GM12878 (cell line): ENCODE results near the gene NT5C. TPM values are rescaled to one million over a fixed set of nuclear protein-coding genes. Genes with fewer than 3 reads are reported as not detected.

Experiments
- ATAC-seq: fragments of 200-7000 bp; cut with Tn5 transposase; 3 replicates; pipeline ENCODE4 v1.9.1; 2020; ENCODE audit warnings: mild to moderate bottlenecking, moderate library complexity
- BruUV-seq: library from RNA; stranded (reverse); fragments of 400-500 nt; replicated peaks from 2 replicates; lab custom pipeline; 2021; lab: Mats Ljungman, UMichigan
- CTCF ChIA-PET: fragments of 300-600 bp; sonication (Branson Sonifier 250); formaldehyde crosslinking; extraction: SDS; loops from one replicate; lab custom pipeline; 2021; ENCODE audit warnings: inconsistent platforms; lab: Yijun Ruan, JAX
- POLR2A ChIA-PET: fragments of 350-600 bp; formaldehyde crosslinking; extraction: SDS; loops from one replicate; lab custom pipeline; 2021; ENCODE audit warnings: inconsistent platforms; lab: Charles Lee
- RAD21 ChIA-PET: fragments of 300-600 bp; sonication (Branson Sonifier 250); formaldehyde crosslinking; loops from one replicate; lab custom pipeline; 2023; ENCODE audit warnings: antibody characterized with exemption; ENCODE audit not compliant: unreplicated experiment; lab: Charles Lee
- SMC1A ChIA-PET: fragments of 300-600 bp; sonication (Branson Sonifier 250); formaldehyde crosslinking; loops from one replicate; lab custom pipeline; 2023; ENCODE audit not compliant: unreplicated experiment, uncharacterized antibody; lab: Charles Lee
- DNase-seq: peaks from one replicate; pipeline ENCODE4 v3.0.0-alpha.2; 2011; ENCODE audit warnings: low read depth, low spot score
- FAIRE-seq: peaks from 3 replicates; lab custom pipeline; 2011; peaks lifted over from hg19 to GRCh38; lab: Jason Lieb, UNC
- H2AFZ ChIP-seq: 2 replicates; pipeline ENCODE4 v1.6.0; 2011; ENCODE audit warnings: low read depth, low read length, control low read depth; ENCODE audit not compliant: control insufficient read depth
- H3K27ac ChIP-seq: 2 replicates; pipeline ENCODE4 v1.5.1; 2011; ENCODE audit warnings: control low read depth; ENCODE audit not compliant: control insufficient read depth, insufficient read depth
- H3K27me3 ChIP-seq, 2 experiments: replicated peaks in 1 of 2; 2 replicates each; pipeline versions ENCODE4 v1.6.0 to v1.6.1; 2011; ENCODE audit warnings: low read length in 1 of 2; ENCODE audit not compliant: control insufficient read depth in 2 of 2, insufficient read depth in 2 of 2
- H3K36me3 ChIP-seq, 2 experiments: 2 replicates each; pipeline ENCODE4 v1.5.1; 2011; ENCODE audit warnings: low read length in 1 of 2; ENCODE audit not compliant: control insufficient read depth in 2 of 2, insufficient read depth in 2 of 2
- H3K4me1 ChIP-seq: 2 replicates; pipeline ENCODE4 v1.6.1; 2011; ENCODE audit warnings: mild to moderate bottlenecking, low read length, moderate library complexity, mixed read lengths; ENCODE audit not compliant: control insufficient read depth, insufficient read depth
- H3K4me2 ChIP-seq: 2 replicates; pipeline ENCODE4 v1.6.0; 2011; ENCODE audit warnings: control low read depth; ENCODE audit not compliant: control insufficient read depth, insufficient read depth
- H3K4me3 ChIP-seq: fragments of 200-600 bp; sonication (generic); 2 replicates; pipeline ENCODE4 v1.5.1; 2016
- H3K79me2 ChIP-seq: 2 replicates; pipeline ENCODE4 v1.6.0; 2011; ENCODE audit warnings: low read length; ENCODE audit not compliant: control insufficient read depth, insufficient read depth
- H3K9ac ChIP-seq: 2 replicates; pipeline ENCODE4 v1.8.0; 2011; ENCODE audit warnings: low read length, control low read depth, mixed read lengths; ENCODE audit not compliant: control insufficient read depth, insufficient read depth
- H3K9me3 ChIP-seq: replicated peaks from 3 replicates; pipeline ENCODE4 v1.5.1; 2011; ENCODE audit warnings: mild to moderate bottlenecking, low read length; ENCODE audit not compliant: control insufficient read depth, insufficient read depth
- H4K20me1 ChIP-seq: 2 replicates; pipeline ENCODE4 v1.6.0; 2011; ENCODE audit not compliant: control insufficient read depth, insufficient read depth
- CHD1 ChIP-seq: IDR thresholded peaks from 2 replicates; pipeline ENCODE4 v1.6.1; 2012; ENCODE audit warnings: low read depth, low read length, improper control_type of control experiment
- EED ChIP-seq: sonication (generic); IDR thresholded peaks from 2 replicates; pipeline ENCODE4 v1.6.1; 2016; ENCODE audit warnings: antibody characterized with exemption, low read depth
- MTA2 ChIP-seq: fragments of 450-650 bp; IDR thresholded peaks from 2 replicates; pipeline ENCODE4 v1.6.1; 2016; ENCODE audit warnings: low read depth, mild to moderate bottlenecking, moderate library complexity
- POLR2AphosphoS2 ChIP-seq: IDR thresholded peaks from 2 replicates; pipeline ENCODE4 v1.6.1; 2011; ENCODE audit warnings: low read depth, mild to moderate bottlenecking, low read length, improper control_type of control experiment, moderate library complexity
- RFX5 ChIP-seq: IDR thresholded peaks from 2 replicates; pipeline ENCODE4 v1.6.1; 2011; ENCODE audit warnings: low read depth, low read length, improper control_type of control experiment
- WGBS: methylation state at CpG from one replicate; pipeline ENCODE4 v1.1.6; 2016; ENCODE audit warnings: low lambda C conversion rate; ENCODE audit not compliant: insufficient replicate concordance, insufficient coverage; ENCODE audit errors: missing lambda C conversion rate; 5-methylcytosine and 5-hydroxymethylcytosine counted together
- in situ Hi-C: fragments of 300-500 bp; cut with MboI; formaldehyde crosslinking; loops from 9 replicates; pipeline ENCODE4 v1.14.3; 2018; ENCODE audit warnings: mixed read lengths
- intact Hi-C: fragments of 100-400 bp; cut with micrococcal nuclease; formaldehyde crosslinking; loops from one replicate; pipeline ENCODE4 v1.14.2; 2022; ENCODE audit not compliant: unreplicated experiment
- polyA plus RNA-seq, 11 experiments: library from polyadenylated mRNA; depleted of rRNA in 4 of 11; unstranded in 6 of 11; stranded (reverse) in 5 of 11; fragments of >200 nt; fragmentation: Nextera tagmentation in 4 of 11; fragmentation: Illumina TruSeq in 1 of 11; extraction: Ambion mirVana in 4 of 11; extraction: Trizol in 1 of 11; gene quantifications; 1 replicate in 1 of 11; 2 replicates in 10 of 11; pipeline versions ENCODE4 v1.2.1 to v1.2.3, GENCODE V29; 2011 to 2016; ENCODE audit warnings: inconsistent platforms in 2 of 11, missing spikeins in 2 of 11, low read depth in 1 of 11
- total RNA-seq, 4 experiments: library from RNA; depleted of rRNA in 3 of 4; stranded (reverse); fragments of >200 nt in 3 of 4; fragmentation: Illumina TruSeq in 1 of 4; extraction: Trizol in 1 of 4; gene quantifications; 2 replicates each; pipeline versions ENCODE4 v1.2.1 to v1.2.3, GENCODE V29; 2013 to 2021
- TF ChIP-seq, protein P1 (sequence below): IDR thresholded peaks from 2 replicates; pipeline ENCODE4 v1.6.1; 2012; ENCODE audit warnings: improper control_type of control experiment, low read depth, low read length; ENCODE audit not compliant: insufficient replicate concordance

The NT5C gene
- total and polyA plus RNA-seq, 10 of the 15 experiments (the other 5 are each of a cell fraction or from before 2014, with no cell fraction given): 3.7 to 158 (median 63.9) TPM

DNA sequence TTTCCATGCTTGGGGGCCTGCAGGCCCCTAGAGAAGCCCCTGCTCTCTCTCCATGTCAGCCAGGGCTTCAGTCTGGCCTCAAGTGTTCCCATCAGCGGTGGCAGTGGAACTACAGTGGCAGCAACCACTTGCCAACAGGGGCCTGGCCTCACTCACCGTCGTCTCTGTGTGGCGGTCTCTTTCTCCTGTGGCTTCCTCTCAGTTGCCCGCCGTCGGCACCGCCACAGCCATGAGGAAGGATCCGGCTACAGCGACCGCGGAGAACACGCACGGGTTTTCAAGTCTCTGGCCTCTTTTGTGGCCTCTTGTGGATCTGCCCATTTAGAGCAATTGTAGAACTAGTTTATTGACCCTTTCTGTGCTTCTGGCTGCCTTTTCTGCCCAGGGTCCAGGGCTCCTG lies 13.2 kb downstream of the NT5C start (continued):
- TF ChIP-seq, protein P1, sequence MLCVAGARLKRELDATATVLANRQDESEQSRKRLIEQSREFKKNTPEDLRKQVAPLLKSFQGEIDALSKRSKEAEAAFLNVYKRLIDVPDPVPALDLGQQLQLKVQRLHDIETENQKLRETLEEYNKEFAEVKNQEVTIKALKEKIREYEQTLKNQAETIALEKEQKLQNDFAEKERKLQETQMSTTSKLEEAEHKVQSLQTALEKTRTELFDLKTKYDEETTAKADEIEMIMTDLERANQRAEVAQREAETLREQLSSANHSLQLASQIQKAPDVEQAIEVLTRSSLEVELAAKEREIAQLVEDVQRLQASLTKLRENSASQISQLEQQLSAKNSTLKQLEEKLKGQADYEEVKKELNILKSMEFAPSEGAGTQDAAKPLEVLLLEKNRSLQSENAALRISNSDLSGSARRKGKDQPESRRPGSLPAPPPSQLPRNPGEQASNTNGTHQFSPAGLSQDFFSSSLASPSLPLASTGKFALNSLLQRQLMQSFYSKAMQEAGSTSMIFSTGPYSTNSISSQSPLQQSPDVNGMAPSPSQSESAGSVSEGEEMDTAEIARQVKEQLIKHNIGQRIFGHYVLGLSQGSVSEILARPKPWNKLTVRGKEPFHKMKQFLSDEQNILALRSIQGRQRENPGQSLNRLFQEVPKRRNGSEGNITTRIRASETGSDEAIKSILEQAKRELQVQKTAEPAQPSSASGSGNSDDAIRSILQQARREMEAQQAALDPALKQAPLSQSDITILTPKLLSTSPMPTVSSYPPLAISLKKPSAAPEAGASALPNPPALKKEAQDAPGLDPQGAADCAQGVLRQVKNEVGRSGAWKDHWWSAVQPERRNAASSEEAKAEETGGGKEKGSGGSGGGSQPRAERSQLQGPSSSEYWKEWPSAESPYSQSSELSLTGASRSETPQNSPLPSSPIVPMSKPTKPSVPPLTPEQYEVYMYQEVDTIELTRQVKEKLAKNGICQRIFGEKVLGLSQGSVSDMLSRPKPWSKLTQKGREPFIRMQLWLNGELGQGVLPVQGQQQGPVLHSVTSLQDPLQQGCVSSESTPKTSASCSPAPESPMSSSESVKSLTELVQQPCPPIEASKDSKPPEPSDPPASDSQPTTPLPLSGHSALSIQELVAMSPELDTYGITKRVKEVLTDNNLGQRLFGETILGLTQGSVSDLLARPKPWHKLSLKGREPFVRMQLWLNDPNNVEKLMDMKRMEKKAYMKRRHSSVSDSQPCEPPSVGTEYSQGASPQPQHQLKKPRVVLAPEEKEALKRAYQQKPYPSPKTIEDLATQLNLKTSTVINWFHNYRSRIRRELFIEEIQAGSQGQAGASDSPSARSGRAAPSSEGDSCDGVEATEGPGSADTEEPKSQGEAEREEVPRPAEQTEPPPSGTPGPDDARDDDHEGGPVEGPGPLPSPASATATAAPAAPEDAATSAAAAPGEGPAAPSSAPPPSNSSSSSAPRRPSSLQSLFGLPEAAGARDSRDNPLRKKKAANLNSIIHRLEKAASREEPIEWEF: no peak
- TF ChIP-seq POLR2AphosphoS2: no peak

DNA sequence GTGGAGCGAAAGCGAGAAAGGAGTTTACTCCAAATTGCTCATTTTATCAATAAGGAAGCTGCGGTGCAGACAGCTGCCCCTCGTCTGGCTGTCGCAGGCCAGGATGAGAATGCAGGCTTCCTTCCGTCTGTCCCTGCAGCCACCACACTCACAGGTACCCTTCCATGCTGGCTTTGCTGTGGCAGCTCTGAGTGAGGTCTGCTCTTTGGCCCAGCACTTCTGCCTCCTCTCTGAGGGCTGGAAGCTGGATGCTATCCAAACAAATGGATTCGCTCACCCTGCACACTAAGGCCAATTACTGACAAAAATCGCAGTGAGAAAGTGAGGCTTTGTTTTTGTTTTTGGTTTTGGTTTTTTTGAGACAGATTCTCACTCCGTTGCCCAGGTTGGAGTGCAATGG lies 14.8 kb downstream of the NT5C start:
- Histone ChIP-seq H2AFZ (no peak overlapping the region), H3K9me3 (no peaks in the 10 kb centered on the region; the same call in 2 of the 3 replicates), H3K27me3 (no peaks in the 10 kb centered on the region), H3K9ac (no peak overlapping the region), H3K4me2 (no peak overlapping the region), H3K4me1 (peaks cover 44% of the 10 kb centered on the region), H4K20me1 (no peaks in the 10 kb centered on the region), H3K79me2 (peaks cover 8% of the 10 kb centered on the region), H3K4me3 (no peak overlapping the region), H3K36me3 (peaks cover 0 to 14% of the 10 kb centered on the region in 2 experiments; a peak in 1 of 4 replicates), H3K27ac (no peak overlapping the region)
- ATAC-seq (no peak), DNase-seq (no peak), FAIRE-seq (no peak)
- RAD21 ChIA-PET: interaction anchor here (1.3 to 2.5 kb wide), 4 partner anchors 10 to 85 kb away, joined by 4 to 9 read pairs (median 6); partner anchors contain the start of gene NT5C
- in situ Hi-C loops: loop anchor here (5.0 kb wide), 1 partner anchor 296 kb away; no protein-coding TSS in a partner anchor
- CTCF ChIA-PET: interaction anchor here (0.6 to 9.3 kb wide), 11 partner anchors 11 to 306 kb away, joined by 3 to 293 read pairs (median 9); partner anchors contain the start of genes NT5C and NUP85
- POLR2A ChIA-PET: interaction anchor here (0.6 to 5.0 kb wide), 4 partner anchors 10 to 55 kb away, joined by 3 to 53 read pairs (median 6); partner anchors contain the start of gene NT5C
- intact Hi-C loops: no loop called here
- BruUV-seq: no TSS peak
- TF ChIP-seq RFX5 (no peak), CHD1 (no peak), MTA2 (no peak), EED (no peak)
- WGBS: 88% methylated on average over 9 of the region's 9 CpGs
- SMC1A ChIA-PET: interaction anchor here (1.2 to 8.1 kb wide), 10 partner anchors 15 to 155 kb away, joined by 3 to 134 read pairs (median 5); partner anchors contain the start of gene NT5C
